ENCODE measurements around the gene TNFRSF1A. TPM values are rescaled to one million over a fixed set of nuclear protein-coding genes. Genes with fewer than 3 reads are reported as not detected.

TNFRSF1A gene
- total and polyA plus RNA-seq, 9 of the 15 experiments (the other 6 are each of a cell fraction or from before 2014, with no cell fraction given): 0.76 to 43.5 (median 30.0) TPM

GRCh38 chr12:6383572-6384498 lies 42.0 kb upstream of the TNFRSF1A start, which contains the start of gene LTBR (continued):
- TF ChIP-seq MYBL2 (IDR thresholded peaks at IDR 0.05; ENCODE audit: low read depth) (no peak), MYBL2 (CRISPR knock-in tag; IDR thresholded peaks at IDR 0.05; ENCODE audit: borderline replicate concordance) (no peak), FIP1L1 (IDR thresholded peaks at IDR 0.05; ENCODE audit: low read depth, low read length, poor library complexity, severe bottlenecking) (peak; percentile 66), ZNF589 (CRISPR knock-in tag; IDR thresholded peaks at IDR 0.05; ENCODE audit: low read depth) (no peak), ZNF3 (CRISPR knock-in tag; IDR thresholded peaks at IDR 0.05) (no peak), RCOR1 (IDR thresholded peaks at IDR 0.05; ENCODE audit: borderline replicate concordance in 1 of 2, low read depth in 2 of 2, low read length in 2 of 2) (peak in 1 of 2 experiments; percentile 29; a peak in 1 of 4 replicates), NCOA4 (IDR thresholded peaks at IDR 0.05; ENCODE audit: partially characterized antibody) (no peak), HNRNPK (IDR thresholded peaks at IDR 0.05; ENCODE audit: low read depth, low read length, poor library complexity, severe bottlenecking) (no peak), SMARCE1 (IDR thresholded peaks at IDR 0.05) (no peak), MEF2D (tag; conservative IDR thresholded peaks at IDR 0.05; ENCODE audit: low read depth) (no peak), CC2D1A (IDR thresholded peaks at IDR 0.05) (no peak), CTCF (IDR thresholded peaks at IDR 0.05 in 2 of 3, conservative IDR thresholded peaks at IDR 0.05 in 1 of 3; ENCODE audit: insufficient read depth in 2 of 3, low read depth in 1 of 3, low read length in 3 of 3) (peak in 1 of 3 experiments; percentile 14; a peak in 2 of 6 replicates), HDAC1 (IDR thresholded peaks at IDR 0.05) (peak in 1 of 2 experiments; percentile 46; a peak in 1 of 4 replicates), GABPA (tag; conservative IDR thresholded peaks at IDR 0.05; ENCODE audit: low read depth) (peak; percentile 77), OTX1 (CRISPR knock-in tag; IDR thresholded peaks at IDR 0.05) (no peak), ZNF785 (CRISPR knock-in tag; IDR thresholded peaks at IDR 0.05) (no peak), NFXL1 (CRISPR knock-in tag; IDR thresholded peaks at IDR 0.05) (no peak), PHF20 (IDR thresholded peaks at IDR 0.05; ENCODE audit: partially characterized antibody) (peak; percentile 39), HCFC1 (IDR thresholded peaks at IDR 0.05; ENCODE audit: low read depth, low read length) (peak; percentile 36; the same call in 1 of the 2 replicates), SMC3 (conservative IDR thresholded peaks at IDR 0.05; ENCODE audit: insufficient read depth, low read depth, low read length) (no peak), UBTF (IDR thresholded peaks at IDR 0.05; ENCODE audit: borderline replicate concordance in 1 of 2, low read depth in 2 of 2, low read length in 2 of 2) (peak; percentile 94 to 97)

All from K562 (cell line).